ENCODE results near the gene MPPE1.

DNA sequence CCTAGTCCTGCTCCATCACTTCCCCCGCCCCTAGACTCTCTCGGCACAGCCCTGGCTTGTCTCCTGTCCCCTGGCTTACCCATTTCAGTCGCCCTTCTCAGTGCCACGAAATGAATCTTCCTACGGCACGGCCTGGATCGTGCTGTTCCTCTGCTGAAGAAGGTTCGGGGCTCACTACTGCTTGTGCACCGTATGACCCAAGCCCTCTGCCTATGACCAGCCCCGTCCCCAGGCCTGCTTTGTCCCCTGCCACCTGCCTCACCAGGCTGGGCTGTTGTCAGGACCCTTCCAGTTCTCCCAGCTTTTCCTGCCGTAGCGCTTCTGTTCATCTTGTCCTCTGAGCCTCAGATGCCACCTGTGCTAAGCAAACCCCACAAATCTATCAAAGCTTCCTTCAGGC is 43.0 kb downstream of the MPPE1 start:
- TF ChIP-seq MAFK (IDR thresholded peaks at IDR 0.05; ENCODE audit: low read depth, low read length): no peak
- TF ChIP-seq, protein P1, sequence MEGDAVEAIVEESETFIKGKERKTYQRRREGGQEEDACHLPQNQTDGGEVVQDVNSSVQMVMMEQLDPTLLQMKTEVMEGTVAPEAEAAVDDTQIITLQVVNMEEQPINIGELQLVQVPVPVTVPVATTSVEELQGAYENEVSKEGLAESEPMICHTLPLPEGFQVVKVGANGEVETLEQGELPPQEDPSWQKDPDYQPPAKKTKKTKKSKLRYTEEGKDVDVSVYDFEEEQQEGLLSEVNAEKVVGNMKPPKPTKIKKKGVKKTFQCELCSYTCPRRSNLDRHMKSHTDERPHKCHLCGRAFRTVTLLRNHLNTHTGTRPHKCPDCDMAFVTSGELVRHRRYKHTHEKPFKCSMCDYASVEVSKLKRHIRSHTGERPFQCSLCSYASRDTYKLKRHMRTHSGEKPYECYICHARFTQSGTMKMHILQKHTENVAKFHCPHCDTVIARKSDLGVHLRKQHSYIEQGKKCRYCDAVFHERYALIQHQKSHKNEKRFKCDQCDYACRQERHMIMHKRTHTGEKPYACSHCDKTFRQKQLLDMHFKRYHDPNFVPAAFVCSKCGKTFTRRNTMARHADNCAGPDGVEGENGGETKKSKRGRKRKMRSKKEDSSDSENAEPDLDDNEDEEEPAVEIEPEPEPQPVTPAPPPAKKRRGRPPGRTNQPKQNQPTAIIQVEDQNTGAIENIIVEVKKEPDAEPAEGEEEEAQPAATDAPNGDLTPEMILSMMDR (conservative IDR thresholded peaks at IDR 0.05; ENCODE audit: low read depth, low read length): no peak
- no peak for TF ChIP-seq POLR2A (IDR thresholded peaks at IDR 0.05; ENCODE audit: low read depth, low read length)
- no peak for TF ChIP-seq MXI1 (IDR thresholded peaks at IDR 0.05; ENCODE audit: borderline replicate concordance, low read depth, low read length)
- TF ChIP-seq CEBPB (IDR thresholded peaks at IDR 0.05; ENCODE audit: low read depth, low read length): no peak
- TF ChIP-seq RAD21 (IDR thresholded peaks at IDR 0.05; ENCODE audit: low read length): no peak
- TF ChIP-seq RCOR1 (IDR thresholded peaks at IDR 0.05; ENCODE audit: insufficient replicate concordance, low read length): no peak
- TF ChIP-seq, protein P2, sequence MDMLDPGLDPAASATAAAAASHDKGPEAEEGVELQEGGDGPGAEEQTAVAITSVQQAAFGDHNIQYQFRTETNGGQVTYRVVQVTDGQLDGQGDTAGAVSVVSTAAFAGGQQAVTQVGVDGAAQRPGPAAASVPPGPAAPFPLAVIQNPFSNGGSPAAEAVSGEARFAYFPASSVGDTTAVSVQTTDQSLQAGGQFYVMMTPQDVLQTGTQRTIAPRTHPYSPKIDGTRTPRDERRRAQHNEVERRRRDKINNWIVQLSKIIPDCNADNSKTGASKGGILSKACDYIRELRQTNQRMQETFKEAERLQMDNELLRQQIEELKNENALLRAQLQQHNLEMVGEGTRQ (IDR thresholded peaks at IDR 0.05; ENCODE audit: low read depth, low read length): no peak
- TF ChIP-seq, protein P3, sequence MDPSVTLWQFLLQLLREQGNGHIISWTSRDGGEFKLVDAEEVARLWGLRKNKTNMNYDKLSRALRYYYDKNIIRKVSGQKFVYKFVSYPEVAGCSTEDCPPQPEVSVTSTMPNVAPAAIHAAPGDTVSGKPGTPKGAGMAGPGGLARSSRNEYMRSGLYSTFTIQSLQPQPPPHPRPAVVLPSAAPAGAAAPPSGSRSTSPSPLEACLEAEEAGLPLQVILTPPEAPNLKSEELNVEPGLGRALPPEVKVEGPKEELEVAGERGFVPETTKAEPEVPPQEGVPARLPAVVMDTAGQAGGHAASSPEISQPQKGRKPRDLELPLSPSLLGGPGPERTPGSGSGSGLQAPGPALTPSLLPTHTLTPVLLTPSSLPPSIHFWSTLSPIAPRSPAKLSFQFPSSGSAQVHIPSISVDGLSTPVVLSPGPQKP (IDR thresholded peaks at IDR 0.05; ENCODE audit: borderline replicate concordance, low read depth, low read length): no peak
- no peak for TF ChIP-seq NFE2L2 (IDR thresholded peaks at IDR 0.05; ENCODE audit: low read depth, low read length)
- no peak for TF ChIP-seq MAZ (IDR thresholded peaks at IDR 0.05; ENCODE audit: borderline replicate concordance, low read depth, low read length)

All from IMR-90 (cell line).